HK-2 (cell line): ENCODE measurements around the gene LIPC.

ENCODE experiments used
- DNase-seq: peaks from one replicate; pipeline ENCODE4 v3.0.0-alpha.2; 2018; ENCODE audit not compliant: unreplicated experiment

LIPC gene

GRCh38 chr15:58406811-58407210 lies 25.0 kb upstream of the LIPC start:
- no peak for DNase-seq

- no peak for DNase-seq
These were observed 24.5 kb upstream of the LIPC start for GRCh38 chr15:58407236-58407775.

GRCh38 chr15:58407778-58408177 lies 24.0 kb upstream of the LIPC start:
- DNase-seq = no peak

GRCh38 chr15:58409861-58410260 lies 21.9 kb upstream of the LIPC start:
- no peak for DNase-seq

- DNase-seq = no peak
These were observed 21.4 kb upstream of the LIPC start for GRCh38 chr15:58410353-58410752.

- DNase-seq = no peak
These were observed 18.5 kb upstream of the LIPC start for GRCh38 chr15:58413253-58413652.

GRCh38 chr15:58415636-58416035 lies 16.2 kb upstream of the LIPC start:
- no peak for DNase-seq

GRCh38 chr15:58416963-58417362 lies 14.8 kb upstream of the LIPC start:
- DNase-seq = no peak

GRCh38 chr15:58418135-58418534 lies 13.7 kb upstream of the LIPC start:
- no peak for DNase-seq

- DNase-seq = no peak
These were observed 11.8 kb upstream of the LIPC start for GRCh38 chr15:58419803-58420524.

GRCh38 chr15:58420579-58421043 lies 11.2 kb upstream of the LIPC start:
- no peak for DNase-seq

GRCh38 chr15:58423205-58423604 lies 8.6 kb upstream of the LIPC start:
- DNase-seq = no peak

GRCh38 chr15:58423831-58424608 lies 7.8 kb upstream of the LIPC start:
- no peak for DNase-seq

GRCh38 chr15:58424722-58425121 lies 7.1 kb upstream of the LIPC start:
- DNase-seq = no peak

GRCh38 chr15:58425185-58425584 lies 6.6 kb upstream of the LIPC start:
- DNase-seq = no peak

GRCh38 chr15:58425834-58426233 lies 6.0 kb upstream of the LIPC start:
- no peak for DNase-seq

GRCh38 chr15:58426501-58426900 lies 5.3 kb upstream of the LIPC start:
- DNase-seq = no peak

- DNase-seq = no peak
These were observed 3.8 kb upstream of the LIPC start for GRCh38 chr15:58427987-58428386.

GRCh38 chr15:58430224-58430787 lies 1.5 kb upstream of the LIPC start:
- no peak for DNase-seq

GRCh38 chr15:58432401-58432800 lies 610 bp downstream of the LIPC start:
- no peak for DNase-seq

- DNase-seq = no peak
These were observed 2.0 kb downstream of the LIPC start for GRCh38 chr15:58433597-58434333.

- no peak for DNase-seq
These were observed 2.6 kb downstream of the LIPC start for GRCh38 chr15:58434334-58434875.
